Stimulated activated CD8-positive, alpha-beta memory T cell treated with anti-CD3 and anti-CD28 coated beads, Interleukin-7, amount 100 ng/mL, for 4 hours (primary cell): ENCODE measurements around the gene NUPR2.
"Not testable (repeated sequence)": the region's sequence is repeated elsewhere in the genome, so short reads cannot be mapped to it uniquely, and the experiment has no call there.

Source experiments
- DNase-seq, 2 donors: peaks; one replicate each; pipeline ENCODE4 v3.0.0-alpha.2; 2020; ENCODE audit warnings: low read depth in 2 of 2

NUPR2 gene

GRCh38 chr7:56086761-56087160, 29.5 kb downstream of the NUPR2 start:
- DNase-seq: no peak

- DNase-seq: no peak
Measured at GRCh38 chr7:56083150-56083785, 32.9 kb downstream of the NUPR2 start.

- no peak for DNase-seq
Measured at GRCh38 chr7:56081626-56082340, 34.4 kb downstream of the NUPR2 start.

GRCh38 chr7:56080726-56081435, 35.3 kb downstream of the NUPR2 start:
- DNase-seq: not testable (repeated sequence)

- no peak for DNase-seq
Measured at GRCh38 chr7:56079450-56080185, 36.6 kb downstream of the NUPR2 start.

- no peak for DNase-seq
Measured at GRCh38 chr7:56078196-56078595, 38.0 kb downstream of the NUPR2 start.

GRCh38 chr7:56077681-56078080, 38.5 kb downstream of the NUPR2 start:
- no peak for DNase-seq

GRCh38 chr7:56074371-56074791, 41.8 kb downstream of the NUPR2 start:
- peak; percentile 30 to 41 for DNase-seq

GRCh38 chr7:56066376-56066775, 49.8 kb downstream of the NUPR2 start:
- not testable (repeated sequence) for DNase-seq
